Peyer's patch (tissue), 4 donors: ENCODE data around the gene MACROD2.

ENCODE experiments used
- POLR2A ChIP-seq, 2 donors: fragments of 450-650 bp; IDR thresholded peaks; one replicate each; pipeline ENCODE4 v1.5.1; 2017; ENCODE audit warnings: antibody characterized with exemption in 2 of 2, mild to moderate bottlenecking in 2 of 2, moderate library complexity in 2 of 2
- TF ChIP-seq, protein P1 (sequence below), 6 experiments: fragments of 450-650 bp in 4 of 6; fragments of 200-600 bp in 2 of 6; sonication (generic) in 1 of 6; IDR thresholded peaks; one replicate each; pipeline ENCODE4 v1.5.1; 2017 to 2019; ENCODE audit warnings: antibody characterized with exemption in 6 of 6, mild to moderate bottlenecking in 3 of 6, moderate library complexity in 1 of 6

DNA sequence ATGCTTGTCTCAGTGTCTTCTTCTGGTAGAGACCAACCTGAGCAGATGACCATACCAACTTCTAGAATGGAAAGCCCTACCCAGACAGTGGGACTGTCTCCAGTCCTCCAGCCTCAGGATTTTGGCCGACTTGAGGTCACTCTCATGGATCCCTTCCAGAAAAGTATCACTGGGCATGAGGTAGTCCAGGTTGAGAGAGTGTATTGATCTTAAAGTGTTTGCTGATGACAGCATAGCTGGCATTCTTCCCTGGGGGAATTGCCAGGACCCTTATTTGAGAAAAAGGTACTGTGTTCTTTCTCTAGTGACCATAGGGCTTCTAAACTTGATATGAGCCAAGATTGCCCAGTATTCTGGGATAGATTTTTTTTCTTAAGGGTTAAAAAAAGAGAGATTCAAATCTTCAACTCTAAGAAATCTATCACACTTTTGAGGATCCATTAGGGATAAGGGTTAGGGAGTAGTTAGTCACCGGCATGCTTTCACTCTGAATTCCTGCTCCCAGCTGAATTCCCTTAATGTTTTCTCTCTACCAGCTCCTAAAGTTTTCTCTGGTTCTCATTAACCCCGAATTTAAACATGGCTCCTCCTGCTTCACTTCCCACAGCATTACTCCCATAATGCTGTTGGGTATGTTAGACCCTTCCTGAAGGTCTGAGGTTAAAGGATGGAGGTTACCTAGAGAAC lies 415.7 kb downstream of the MACROD2 start:
- TF ChIP-seq, protein P1, sequence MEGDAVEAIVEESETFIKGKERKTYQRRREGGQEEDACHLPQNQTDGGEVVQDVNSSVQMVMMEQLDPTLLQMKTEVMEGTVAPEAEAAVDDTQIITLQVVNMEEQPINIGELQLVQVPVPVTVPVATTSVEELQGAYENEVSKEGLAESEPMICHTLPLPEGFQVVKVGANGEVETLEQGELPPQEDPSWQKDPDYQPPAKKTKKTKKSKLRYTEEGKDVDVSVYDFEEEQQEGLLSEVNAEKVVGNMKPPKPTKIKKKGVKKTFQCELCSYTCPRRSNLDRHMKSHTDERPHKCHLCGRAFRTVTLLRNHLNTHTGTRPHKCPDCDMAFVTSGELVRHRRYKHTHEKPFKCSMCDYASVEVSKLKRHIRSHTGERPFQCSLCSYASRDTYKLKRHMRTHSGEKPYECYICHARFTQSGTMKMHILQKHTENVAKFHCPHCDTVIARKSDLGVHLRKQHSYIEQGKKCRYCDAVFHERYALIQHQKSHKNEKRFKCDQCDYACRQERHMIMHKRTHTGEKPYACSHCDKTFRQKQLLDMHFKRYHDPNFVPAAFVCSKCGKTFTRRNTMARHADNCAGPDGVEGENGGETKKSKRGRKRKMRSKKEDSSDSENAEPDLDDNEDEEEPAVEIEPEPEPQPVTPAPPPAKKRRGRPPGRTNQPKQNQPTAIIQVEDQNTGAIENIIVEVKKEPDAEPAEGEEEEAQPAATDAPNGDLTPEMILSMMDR (IDR thresholded peaks at IDR 0.05), result no peak
- no peak for TF ChIP-seq POLR2A (IDR thresholded peaks at IDR 0.05)
